ENCODE measurements around the gene ARID3C. TPM values are rescaled to one million over a fixed set of nuclear protein-coding genes. Genes with fewer than 3 reads are reported as not detected.

Gene ARID3C
- total RNA-seq, 2 experiments from 2014 or later = 0.25 to 0.34 TPM

DNA sequence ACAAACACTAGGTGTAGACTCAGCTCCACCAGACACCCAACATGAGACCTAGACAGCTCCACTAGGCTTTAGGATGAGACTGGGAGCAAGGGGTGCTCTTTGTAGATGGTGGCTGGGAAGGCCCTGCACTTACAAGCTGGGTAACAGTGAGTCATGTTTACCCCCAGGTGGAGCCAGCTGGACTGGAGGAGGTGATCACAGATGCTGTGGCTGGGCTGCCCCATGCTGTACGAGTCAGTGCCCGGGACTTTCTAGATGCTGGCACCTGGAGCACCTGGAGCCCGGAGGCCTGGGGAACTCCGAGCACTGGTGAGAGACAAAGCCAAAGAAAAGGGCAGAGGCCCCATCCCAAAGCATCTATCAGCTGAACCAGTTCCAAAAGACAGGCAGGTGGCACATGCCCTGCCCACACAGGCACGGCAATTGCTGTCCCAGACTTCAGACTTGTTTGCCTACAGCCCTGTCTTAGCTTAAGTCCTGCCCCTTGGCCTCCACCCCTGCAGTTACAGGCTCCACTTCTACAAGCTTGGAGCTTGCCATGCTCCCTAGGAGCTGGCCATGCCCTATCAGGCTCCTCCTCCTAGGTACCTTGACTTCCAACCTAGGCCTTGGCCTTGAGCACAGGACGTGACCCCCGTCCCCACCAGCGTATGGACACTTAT is 30.9 kb upstream of the ARID3C start:
- Histone ChIP-seq H3K9me3 (ENCODE audit: control insufficient read depth in 1 of 2, insufficient read depth in 1 of 2, low read length in 2 of 2) (no peaks in the 10 kb centered on the region), H3K27me3 (ENCODE audit: control insufficient read depth in 1 of 2, insufficient read depth in 2 of 2, low read length in 2 of 2) (no peaks in the 10 kb centered on the region), H3K4me3 (ENCODE audit: low read length) (no peak overlapping the region), H3K4me1 (ENCODE audit: insufficient read depth, low read length) (peaks cover 59% of the 10 kb centered on the region), H3K27ac (ENCODE audit: low read depth in 1 of 2, low read length in 2 of 2) (no peak overlapping the region), H3K36me3 (ENCODE audit: insufficient read depth, low read length) (peaks cover 38% of the 10 kb centered on the region)
- DNase-seq = no peak
- ATAC-seq (ENCODE audit: poor library complexity) = no peak
- TF ChIP-seq, protein P1, sequence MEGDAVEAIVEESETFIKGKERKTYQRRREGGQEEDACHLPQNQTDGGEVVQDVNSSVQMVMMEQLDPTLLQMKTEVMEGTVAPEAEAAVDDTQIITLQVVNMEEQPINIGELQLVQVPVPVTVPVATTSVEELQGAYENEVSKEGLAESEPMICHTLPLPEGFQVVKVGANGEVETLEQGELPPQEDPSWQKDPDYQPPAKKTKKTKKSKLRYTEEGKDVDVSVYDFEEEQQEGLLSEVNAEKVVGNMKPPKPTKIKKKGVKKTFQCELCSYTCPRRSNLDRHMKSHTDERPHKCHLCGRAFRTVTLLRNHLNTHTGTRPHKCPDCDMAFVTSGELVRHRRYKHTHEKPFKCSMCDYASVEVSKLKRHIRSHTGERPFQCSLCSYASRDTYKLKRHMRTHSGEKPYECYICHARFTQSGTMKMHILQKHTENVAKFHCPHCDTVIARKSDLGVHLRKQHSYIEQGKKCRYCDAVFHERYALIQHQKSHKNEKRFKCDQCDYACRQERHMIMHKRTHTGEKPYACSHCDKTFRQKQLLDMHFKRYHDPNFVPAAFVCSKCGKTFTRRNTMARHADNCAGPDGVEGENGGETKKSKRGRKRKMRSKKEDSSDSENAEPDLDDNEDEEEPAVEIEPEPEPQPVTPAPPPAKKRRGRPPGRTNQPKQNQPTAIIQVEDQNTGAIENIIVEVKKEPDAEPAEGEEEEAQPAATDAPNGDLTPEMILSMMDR (IDR thresholded peaks at IDR 0.05) = no peak
- Mint-ChIP-seq H3K36me3 (ENCODE audit: low read depth) (peaks cover 28% of the 10 kb centered on the region), H3K27ac (no peak overlapping the region), H3K4me3 (no peak overlapping the region), H3K27me3 (no peaks in the 10 kb centered on the region), H3K4me1 (ENCODE audit: low read depth) (peaks cover 40% of the 10 kb centered on the region), H3K9me3 (no peaks in the 10 kb centered on the region)
- intact Hi-C loops (cut with DNase I, micrococcal nuclease) = no loop called here
- POLR2A ChIA-PET = interaction anchor here (1.0 to 3.2 kb wide), 2 partner anchors 13 to 22 kb away, joined by 4 to 15 read pairs; partner anchors contain the start of genes GALT and SIGMAR1
- CTCF ChIA-PET = interaction anchor here (1.3 to 6.7 kb wide), 2 partner anchors 12 to 43 kb away, joined by 4 to 57 read pairs; partner anchors contain the start of gene GALT

DNA sequence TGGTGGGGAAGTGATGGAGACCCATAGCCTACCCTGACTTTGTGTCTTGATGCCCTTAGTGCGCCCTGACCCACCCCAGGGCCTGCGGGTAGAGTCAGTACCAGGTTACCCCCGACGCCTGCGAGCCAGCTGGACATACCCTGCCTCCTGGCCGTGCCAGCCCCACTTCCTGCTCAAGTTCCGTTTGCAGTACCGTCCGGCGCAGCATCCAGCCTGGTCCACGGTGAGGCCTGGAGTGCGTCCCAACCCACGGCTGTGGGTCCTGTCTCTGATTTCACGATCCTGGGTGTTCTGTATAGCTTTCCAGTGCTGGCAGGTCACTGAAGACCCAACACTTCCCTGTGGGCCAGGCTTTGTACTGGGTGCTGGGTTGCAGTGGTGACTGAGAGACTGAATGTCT is 29.6 kb upstream of the ARID3C start:
- Mint-ChIP-seq H3K4me3 (no peak overlapping the region), H3K27me3 (no peaks in the 10 kb centered on the region), H3K4me1 (ENCODE audit: low read depth) (peaks cover 32% of the 10 kb centered on the region), H3K36me3 (ENCODE audit: low read depth) (peaks cover 23% of the 10 kb centered on the region), H3K9me3 (no peaks in the 10 kb centered on the region), H3K27ac (no peak overlapping the region)
- Histone ChIP-seq H3K36me3 (ENCODE audit: insufficient read depth, low read length) (peaks cover 38% of the 10 kb centered on the region), H3K27ac (ENCODE audit: low read depth in 1 of 2, low read length in 2 of 2) (no peak overlapping the region), H3K4me1 (ENCODE audit: insufficient read depth, low read length) (peaks cover 51% of the 10 kb centered on the region), H3K9me3 (ENCODE audit: control insufficient read depth in 1 of 2, insufficient read depth in 1 of 2, low read length in 2 of 2) (no peaks in the 10 kb centered on the region), H3K27me3 (ENCODE audit: control insufficient read depth in 1 of 2, insufficient read depth in 2 of 2, low read length in 2 of 2) (no peaks in the 10 kb centered on the region), H3K4me3 (ENCODE audit: low read length) (no peak overlapping the region)
- ChIA-PET POLR2A (no interaction called here), CTCF (interaction anchor here (3.1 kb wide), 1 partner anchor 12 kb away, joined by 8 read pairs; the partner anchor contains the start of gene GALT)
- intact Hi-C loops (cut with DNase I, micrococcal nuclease) = no loop called here
- DNase-seq (no peak), ATAC-seq (ENCODE audit: poor library complexity) (no peak)
- TF ChIP-seq, protein P1 (IDR thresholded peaks at IDR 0.05) = no peak

- Mint-ChIP-seq H3K36me3 (ENCODE audit: low read depth) (peaks cover 26% of the 10 kb centered on the region), H3K4me1 (ENCODE audit: low read depth) (peaks cover 32% of the 10 kb centered on the region), H3K27ac (no peak overlapping the region), H3K4me3 (no peak overlapping the region), H3K9me3 (no peaks in the 10 kb centered on the region), H3K27me3 (no peaks in the 10 kb centered on the region)
- POLR2A ChIA-PET = interaction anchor here (2.0 to 2.2 kb wide), 2 partner anchors 8 to 10 kb away, joined by 6 to 13 read pairs; partner anchors contain the start of gene GALT
- no peaks in the 10 kb centered on the region for H3K9me3 ChIP-seq (ENCODE audit: control insufficient read depth in 1 of 2, insufficient read depth in 1 of 2, low read length in 2 of 2)
- H3K4me3 ChIP-seq (ENCODE audit: low read length) = no peak overlapping the region
- H3K27ac ChIP-seq (ENCODE audit: low read depth in 1 of 2, low read length in 2 of 2) = no peak overlapping the region
- TF ChIP-seq, protein P1 (IDR thresholded peaks at IDR 0.05) = no peak
- peaks cover 48% of the 10 kb centered on the region for H3K4me1 ChIP-seq (ENCODE audit: insufficient read depth, low read length)
- peaks cover 35% of the 10 kb centered on the region for H3K36me3 ChIP-seq (ENCODE audit: insufficient read depth, low read length)
- DNase-seq = no peak
- CTCF ChIA-PET = interaction anchor here (1.0 to 3.1 kb wide), 2 partner anchors 10 to 23 kb away, joined by 3 to 8 read pairs; partner anchors contain the start of gene GALT
- no peak for ATAC-seq (ENCODE audit: poor library complexity)
- H3K27me3 ChIP-seq (ENCODE audit: control insufficient read depth in 1 of 2, insufficient read depth in 2 of 2, low read length in 2 of 2) = no peaks in the 10 kb centered on the region
- intact Hi-C loops (cut with DNase I, micrococcal nuclease) = no loop called here
Observed at GRCh38 chr9:34656992-34657391, 28.1 kb upstream of the ARID3C start.

Measured in CD4-positive, alpha-beta T cell (primary cell).